GM23338 (cell line): ENCODE results near the gene NOD1. TPM values are rescaled to one million over a fixed set of nuclear protein-coding genes. Genes with fewer than 3 reads are reported as not detected.

Experiments used
- ATAC-seq: fragments of 200-7000 bp; cut with Tn5 transposase; 3 replicates; pipeline ENCODE4 v1.9.1; 2020
- DNase-seq: peaks from one replicate; pipeline ENCODE4 v3.0.0-alpha.2; 2015; ENCODE audit warnings: low spot score
- H2AFZ ChIP-seq: fragments of 200-600 bp; sonication (generic); 2 replicates; pipeline ENCODE4 v1.8.0; 2016; ENCODE audit warnings: antibody characterized with exemption, mild to moderate bottlenecking, moderate library complexity
- H3F3A ChIP-seq: fragments of 200-600 bp; sonication (generic); replicated peaks from 2 replicates; pipeline ENCODE4 v1.8.0; 2017; ENCODE audit warnings: antibody characterized with exemption, mixed run types, low read depth
- H3K27ac ChIP-seq: fragments of 200-600 bp; sonication (generic); 2 replicates; pipeline ENCODE4 v1.6.1; 2016; ENCODE audit warnings: low read depth
- H3K27me3 ChIP-seq: fragments of 200-600 bp; sonication (generic); 2 replicates; pipeline ENCODE4 v1.8.0; 2016; ENCODE audit warnings: mild to moderate bottlenecking, mixed run types, moderate library complexity; ENCODE audit not compliant: insufficient read depth
- H3K36me3 ChIP-seq: fragments of 200-600 bp; sonication (generic); 2 replicates; pipeline ENCODE4 v1.8.0; 2016; ENCODE audit warnings: mild to moderate bottlenecking; ENCODE audit not compliant: insufficient read depth
- H3K4me1 ChIP-seq: fragments of 200-600 bp; sonication (generic); 2 replicates; pipeline ENCODE4 v1.8.0; 2016; ENCODE audit warnings: mild to moderate bottlenecking, moderate library complexity; ENCODE audit not compliant: insufficient read depth
- H3K4me2 ChIP-seq: fragments of 200-600 bp; sonication (generic); 2 replicates; pipeline ENCODE4 v1.7.1; 2017; ENCODE audit warnings: mixed run types
- H3K4me3 ChIP-seq: fragments of 200-600 bp; sonication (generic); 2 replicates; pipeline ENCODE4 v1.6.1; 2016; ENCODE audit warnings: mixed run types
- H3K79me2 ChIP-seq: fragments of 200-600 bp; sonication (generic); replicated peaks from 2 replicates; pipeline ENCODE4 v1.8.0; 2017; ENCODE audit warnings: mild to moderate bottlenecking; ENCODE audit not compliant: insufficient read depth
- H3K9me2 ChIP-seq: fragments of 200-600 bp; sonication (generic); 2 replicates; pipeline ENCODE4 v1.8.0; 2017; ENCODE audit not compliant: insufficient read depth
- H4K20me1 ChIP-seq: fragments of 200-600 bp; sonication (generic); replicated peaks from 2 replicates; pipeline ENCODE4 v1.8.0; 2017; ENCODE audit warnings: mild to moderate bottlenecking; ENCODE audit not compliant: insufficient read depth
- H3K27ac Mint-ChIP-seq: 2 replicates; pipeline ENCODE4 v1.8.0; 2020; ENCODE audit warnings: inconsistent platforms, mild to moderate bottlenecking, moderate library complexity, mixed read lengths
- H3K27me3 Mint-ChIP-seq: 3 replicates; pipeline ENCODE4 v1.8.0; 2022; ENCODE audit warnings: low read depth, mild to moderate bottlenecking, moderate library complexity, mixed read lengths, inconsistent platforms; ENCODE audit not compliant: insufficient read depth, poor library complexity
- H3K36me3 Mint-ChIP-seq: 3 replicates; pipeline ENCODE4 v1.8.0; 2021; ENCODE audit warnings: low read depth, mild to moderate bottlenecking, inconsistent platforms, moderate library complexity, mixed read lengths
- H3K4me1 Mint-ChIP-seq: 3 replicates; pipeline ENCODE4 v1.8.0; 2020; ENCODE audit warnings: mild to moderate bottlenecking, inconsistent platforms, mixed read lengths
- H3K4me3 Mint-ChIP-seq: 3 replicates; pipeline ENCODE4 v1.8.0; 2021; ENCODE audit warnings: moderate library complexity, mild to moderate bottlenecking, inconsistent platforms, mixed read lengths
- H3K9me3 Mint-ChIP-seq: 3 replicates; pipeline ENCODE4 v1.8.0; 2020; ENCODE audit warnings: moderate library complexity, mild to moderate bottlenecking, inconsistent platforms, mixed read lengths
- CREB1 ChIP-seq: fragments of 250-450 bp; sonication (Bioruptor Pico); IDR thresholded peaks from 2 replicates; pipeline ENCODE4 v1.5.0; 2020; ENCODE audit warnings: low read depth, mild to moderate bottlenecking, moderate library complexity
- EZH2 ChIP-seq: fragments of 200-600 bp; sonication (generic); IDR thresholded peaks from one replicate; pipeline ENCODE4 v1.8.0; 2017; ENCODE audit warnings: antibody characterized with exemption, mild to moderate bottlenecking, low read depth; ENCODE audit not compliant: unreplicated experiment
- EZH2phosphoT487 ChIP-seq: fragments of 200-600 bp; sonication (generic); IDR thresholded peaks from one replicate; pipeline ENCODE4 v1.8.1; 2018; ENCODE audit warnings: antibody characterized with exemption; ENCODE audit not compliant: unreplicated experiment
- POLR2AphosphoS5 ChIP-seq: IDR thresholded peaks from 2 replicates; pipeline ENCODE4 v1.6.1; 2016; ENCODE audit warnings: antibody characterized with exemption, low read depth
- STAT1 ChIP-seq: IDR thresholded peaks from one replicate; pipeline ENCODE4 v1.6.1; 2016; ENCODE audit warnings: antibody characterized with exemption; ENCODE audit not compliant: unreplicated experiment
- ZNF114 ChIP-seq: fragments of 250-450 bp; sonication (Bioruptor Pico); IDR thresholded peaks from 2 replicates; pipeline ENCODE4 v1.5.0; 2020; ENCODE audit warnings: mild to moderate bottlenecking, moderate library complexity
- ZNF331 ChIP-seq: fragments of 250-450 bp; sonication (Bioruptor Pico); IDR thresholded peaks from 2 replicates; pipeline ENCODE4 v1.5.0; 2020; ENCODE audit warnings: low read depth, mild to moderate bottlenecking, moderate library complexity
- polyA plus RNA-seq: library from polyadenylated mRNA; unstranded; fragments of >200 nt; fragmentation: Nextera tagmentation; extraction: Ambion mirVana; gene quantifications from 2 replicates; pipeline ENCODE4 v1.2.1, GENCODE V29; 2016
- total RNA-seq: library from RNA; depleted of rRNA; stranded (reverse); fragments of >200 nt; shearing (Covaris generic); gene quantifications from 2 replicates; pipeline ENCODE4 v1.2.3, GENCODE V29; 2014
- TF ChIP-seq, protein P1 (sequence below): IDR thresholded peaks from 2 replicates; pipeline ENCODE4 v1.6.1; 2016; ENCODE audit warnings: antibody characterized with exemption
- TF ChIP-seq, protein P2 (sequence below), 2 experiments: fragments of 200-600 bp in 1 of 2; sonication (generic) in 1 of 2; conservative IDR thresholded peaks; 2 replicates each; pipeline versions ENCODE4 v1.5.1 to v1.6.1; 2016 to 2017; ENCODE audit warnings: antibody characterized with exemption in 2 of 2, low read depth in 2 of 2, mild to moderate bottlenecking in 2 of 2, moderate library complexity in 1 of 2
- TF ChIP-seq, protein P3 (sequence below): IDR thresholded peaks from one replicate; pipeline ENCODE4 v1.6.1; 2018; ENCODE audit warnings: antibody characterized with exemption; ENCODE audit not compliant: unreplicated experiment

NOD1 gene
- total and polyA plus RNA-seq, 2 experiments from 2014 or later = 2.1 to 7.3 TPM

DNA sequence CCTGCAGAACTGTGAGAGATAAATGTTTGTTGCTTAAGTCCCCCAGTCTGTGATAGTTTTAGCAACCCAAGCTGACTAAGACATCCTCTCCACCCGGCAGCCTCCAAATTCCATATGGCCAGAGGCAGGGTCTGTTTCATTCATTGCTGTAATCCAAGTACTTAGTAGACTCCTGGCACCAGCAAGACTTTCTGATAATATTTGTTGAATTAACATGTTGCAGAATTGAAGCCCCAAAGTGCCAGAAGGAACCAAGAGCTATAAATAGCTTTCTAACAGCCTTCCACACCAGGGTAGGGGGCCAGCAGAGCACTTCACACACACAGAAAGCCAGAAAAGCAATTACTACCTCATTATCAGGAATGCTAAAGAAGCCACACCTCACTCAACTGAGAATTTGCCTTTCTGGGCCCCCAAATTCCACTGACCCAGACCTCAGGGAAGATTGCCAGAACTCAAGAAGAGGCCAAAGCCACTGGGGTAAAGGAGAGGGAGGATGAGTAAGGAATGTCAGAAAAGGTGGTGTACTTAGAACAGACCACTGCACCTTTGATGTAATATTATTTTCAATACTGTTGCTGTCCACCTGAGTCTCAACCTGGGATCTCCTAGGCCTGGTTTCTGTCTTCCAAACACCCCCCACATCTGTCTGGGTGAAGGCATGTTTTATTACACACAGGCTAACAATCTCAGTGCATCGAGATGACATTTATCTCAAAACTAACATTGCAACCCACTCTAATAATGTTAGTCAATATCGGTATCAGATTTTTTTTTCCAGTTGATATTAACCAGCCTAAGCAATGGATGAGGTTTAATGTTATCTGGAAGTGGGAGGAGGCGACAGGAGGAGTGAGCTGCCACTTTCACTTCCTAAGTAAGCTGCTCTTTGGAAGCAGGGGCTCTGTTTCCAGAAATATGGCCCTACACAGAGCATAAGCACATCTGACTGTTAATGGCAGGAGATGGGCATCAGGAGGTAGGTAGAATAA, 5.5 kb downstream of the NOD1 start (continued):
- TF ChIP-seq ZNF114 (CRISPR knock-in tag) (no peak), STAT1 (no peak), EZH2phosphoT487 (no peak), ZNF331 (CRISPR knock-in tag) (no peak), EZH2 (no peak)
- TF ChIP-seq, protein P1, sequence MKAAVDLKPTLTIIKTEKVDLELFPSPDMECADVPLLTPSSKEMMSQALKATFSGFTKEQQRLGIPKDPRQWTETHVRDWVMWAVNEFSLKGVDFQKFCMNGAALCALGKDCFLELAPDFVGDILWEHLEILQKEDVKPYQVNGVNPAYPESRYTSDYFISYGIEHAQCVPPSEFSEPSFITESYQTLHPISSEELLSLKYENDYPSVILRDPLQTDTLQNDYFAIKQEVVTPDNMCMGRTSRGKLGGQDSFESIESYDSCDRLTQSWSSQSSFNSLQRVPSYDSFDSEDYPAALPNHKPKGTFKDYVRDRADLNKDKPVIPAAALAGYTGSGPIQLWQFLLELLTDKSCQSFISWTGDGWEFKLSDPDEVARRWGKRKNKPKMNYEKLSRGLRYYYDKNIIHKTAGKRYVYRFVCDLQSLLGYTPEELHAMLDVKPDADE = no peak
- TF ChIP-seq, protein P2, sequence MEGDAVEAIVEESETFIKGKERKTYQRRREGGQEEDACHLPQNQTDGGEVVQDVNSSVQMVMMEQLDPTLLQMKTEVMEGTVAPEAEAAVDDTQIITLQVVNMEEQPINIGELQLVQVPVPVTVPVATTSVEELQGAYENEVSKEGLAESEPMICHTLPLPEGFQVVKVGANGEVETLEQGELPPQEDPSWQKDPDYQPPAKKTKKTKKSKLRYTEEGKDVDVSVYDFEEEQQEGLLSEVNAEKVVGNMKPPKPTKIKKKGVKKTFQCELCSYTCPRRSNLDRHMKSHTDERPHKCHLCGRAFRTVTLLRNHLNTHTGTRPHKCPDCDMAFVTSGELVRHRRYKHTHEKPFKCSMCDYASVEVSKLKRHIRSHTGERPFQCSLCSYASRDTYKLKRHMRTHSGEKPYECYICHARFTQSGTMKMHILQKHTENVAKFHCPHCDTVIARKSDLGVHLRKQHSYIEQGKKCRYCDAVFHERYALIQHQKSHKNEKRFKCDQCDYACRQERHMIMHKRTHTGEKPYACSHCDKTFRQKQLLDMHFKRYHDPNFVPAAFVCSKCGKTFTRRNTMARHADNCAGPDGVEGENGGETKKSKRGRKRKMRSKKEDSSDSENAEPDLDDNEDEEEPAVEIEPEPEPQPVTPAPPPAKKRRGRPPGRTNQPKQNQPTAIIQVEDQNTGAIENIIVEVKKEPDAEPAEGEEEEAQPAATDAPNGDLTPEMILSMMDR (conservative IDR thresholded peaks at IDR 0.05; ENCODE audit: low read depth in 2 of 2) = no peak

DNA sequence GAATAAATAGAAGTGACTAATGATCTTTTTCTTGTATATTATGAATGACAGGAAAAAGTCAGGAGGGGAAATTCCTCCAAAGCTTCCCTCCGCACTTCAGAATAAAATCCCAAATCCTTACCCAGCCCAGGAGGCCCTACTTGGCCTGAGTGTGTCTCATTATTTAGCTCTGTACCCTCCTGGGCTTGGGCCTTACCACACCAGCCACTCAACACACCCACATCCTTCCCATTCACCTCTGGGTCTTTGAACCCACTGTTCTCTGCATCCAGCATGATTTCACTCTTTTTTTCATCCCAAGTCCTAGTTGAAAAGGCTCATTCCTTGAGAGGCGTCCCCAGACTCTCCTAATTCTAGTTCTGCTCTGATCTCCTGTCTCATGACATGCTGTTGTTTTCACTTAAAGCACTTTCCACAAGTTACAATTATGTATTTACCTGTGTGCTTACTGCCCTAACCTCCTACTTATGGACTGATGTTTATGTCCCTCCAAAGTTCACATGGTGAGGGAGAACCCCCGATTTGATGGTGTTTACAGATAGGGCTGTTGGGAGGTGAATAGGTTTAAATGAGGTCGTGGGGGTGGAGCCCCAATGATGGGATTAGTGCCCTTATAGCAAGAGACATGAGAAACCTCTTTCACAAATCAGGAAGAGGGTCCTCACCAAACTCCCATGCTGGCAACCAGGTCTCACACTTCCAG, 6.4 kb downstream of the NOD1 start:
- no peak overlapping the region for H3K4me3 Mint-ChIP-seq
- no peaks in the 10 kb centered on the region for H3K9me3 Mint-ChIP-seq
- no peak for DNase-seq
- Histone ChIP-seq H3K27me3 (peaks cover 3% of the 10 kb centered on the region; the same call in 1 of the 2 replicates), H3F3A (no peaks in the 10 kb centered on the region), H3K4me2 (no peak overlapping the region), H3K4me3 (no peak overlapping the region), H3K4me1 (peaks cover 14% of the 10 kb centered on the region), H2AFZ (no peak overlapping the region), H3K79me2 (peaks cover 21% of the 10 kb centered on the region), H4K20me1 (no peaks in the 10 kb centered on the region; the same call in 1 of the 2 replicates), H3K27ac (no peak overlapping the region), H3K36me3 (no peaks in the 10 kb centered on the region), H3K9me2 (no peaks in the 10 kb centered on the region)
- H3K27ac Mint-ChIP-seq = no peak overlapping the region
- no peak for ATAC-seq
- no peaks in the 10 kb centered on the region for H3K36me3 Mint-ChIP-seq
- H3K4me1 Mint-ChIP-seq = peaks cover 14% of the 10 kb centered on the region
- H3K27me3 Mint-ChIP-seq = peaks cover 3% of the 10 kb centered on the region
- no peak for TF ChIP-seq ZNF114 (CRISPR knock-in tag)
- no peak for TF ChIP-seq CREB1 (CRISPR knock-in tag)
- TF ChIP-seq, protein P1 = no peak
- TF ChIP-seq, protein P2 (conservative IDR thresholded peaks at IDR 0.05; ENCODE audit: low read depth in 2 of 2) = no peak
- no peak for TF ChIP-seq STAT1
- TF ChIP-seq, protein P3, sequence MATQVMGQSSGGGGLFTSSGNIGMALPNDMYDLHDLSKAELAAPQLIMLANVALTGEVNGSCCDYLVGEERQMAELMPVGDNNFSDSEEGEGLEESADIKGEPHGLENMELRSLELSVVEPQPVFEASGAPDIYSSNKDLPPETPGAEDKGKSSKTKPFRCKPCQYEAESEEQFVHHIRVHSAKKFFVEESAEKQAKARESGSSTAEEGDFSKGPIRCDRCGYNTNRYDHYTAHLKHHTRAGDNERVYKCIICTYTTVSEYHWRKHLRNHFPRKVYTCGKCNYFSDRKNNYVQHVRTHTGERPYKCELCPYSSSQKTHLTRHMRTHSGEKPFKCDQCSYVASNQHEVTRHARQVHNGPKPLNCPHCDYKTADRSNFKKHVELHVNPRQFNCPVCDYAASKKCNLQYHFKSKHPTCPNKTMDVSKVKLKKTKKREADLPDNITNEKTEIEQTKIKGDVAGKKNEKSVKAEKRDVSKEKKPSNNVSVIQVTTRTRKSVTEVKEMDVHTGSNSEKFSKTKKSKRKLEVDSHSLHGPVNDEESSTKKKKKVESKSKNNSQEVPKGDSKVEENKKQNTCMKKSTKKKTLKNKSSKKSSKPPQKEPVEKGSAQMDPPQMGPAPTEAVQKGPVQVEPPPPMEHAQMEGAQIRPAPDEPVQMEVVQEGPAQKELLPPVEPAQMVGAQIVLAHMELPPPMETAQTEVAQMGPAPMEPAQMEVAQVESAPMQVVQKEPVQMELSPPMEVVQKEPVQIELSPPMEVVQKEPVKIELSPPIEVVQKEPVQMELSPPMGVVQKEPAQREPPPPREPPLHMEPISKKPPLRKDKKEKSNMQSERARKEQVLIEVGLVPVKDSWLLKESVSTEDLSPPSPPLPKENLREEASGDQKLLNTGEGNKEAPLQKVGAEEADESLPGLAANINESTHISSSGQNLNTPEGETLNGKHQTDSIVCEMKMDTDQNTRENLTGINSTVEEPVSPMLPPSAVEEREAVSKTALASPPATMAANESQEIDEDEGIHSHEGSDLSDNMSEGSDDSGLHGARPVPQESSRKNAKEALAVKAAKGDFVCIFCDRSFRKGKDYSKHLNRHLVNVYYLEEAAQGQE = no peak
- TF ChIP-seq ZNF331 (CRISPR knock-in tag) = no peak
- no peak for TF ChIP-seq POLR2AphosphoS5
